ENCODE measurements around the gene SNN.

DNA sequence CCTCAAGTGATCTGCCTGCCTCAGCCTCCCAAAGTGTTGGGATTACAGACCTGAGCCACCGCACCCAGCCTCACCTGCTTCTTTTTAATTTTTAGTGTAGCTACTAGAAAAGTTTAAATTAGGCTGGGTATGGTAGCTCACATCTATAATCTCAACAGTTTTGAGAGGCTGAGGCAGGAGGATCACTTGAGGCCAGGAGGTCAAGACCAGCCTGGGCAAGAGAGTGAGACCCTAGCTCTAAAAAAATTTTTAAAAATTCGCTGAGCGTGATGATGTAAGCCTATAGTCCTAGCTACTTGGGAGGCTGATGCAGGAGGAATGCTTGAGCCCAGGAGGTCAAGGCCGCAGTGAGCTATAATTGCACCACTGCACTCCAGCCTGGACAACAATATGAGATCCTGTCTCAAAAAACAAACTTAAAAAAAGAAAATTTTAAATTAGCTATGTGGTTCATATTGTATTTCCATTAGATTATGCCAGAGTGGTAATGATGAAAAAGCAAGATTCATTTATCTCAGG is 39.5 kb downstream of the SNN start:
- TF ChIP-seq POLR2A (IDR thresholded peaks at IDR 0.05) (no peak), CTCF (IDR thresholded peaks at IDR 0.05) (no peak)
